UCSD-AML1 (cell line): Measurements from ENCODE around the gene AGPAT3.

Source experiments
- DNase-seq: peaks from one replicate; lab custom pipeline; 2025; ENCODE audit not compliant: unreplicated experiment; lab: John Stamatoyannopoulos, UW

Gene AGPAT3

DNA sequence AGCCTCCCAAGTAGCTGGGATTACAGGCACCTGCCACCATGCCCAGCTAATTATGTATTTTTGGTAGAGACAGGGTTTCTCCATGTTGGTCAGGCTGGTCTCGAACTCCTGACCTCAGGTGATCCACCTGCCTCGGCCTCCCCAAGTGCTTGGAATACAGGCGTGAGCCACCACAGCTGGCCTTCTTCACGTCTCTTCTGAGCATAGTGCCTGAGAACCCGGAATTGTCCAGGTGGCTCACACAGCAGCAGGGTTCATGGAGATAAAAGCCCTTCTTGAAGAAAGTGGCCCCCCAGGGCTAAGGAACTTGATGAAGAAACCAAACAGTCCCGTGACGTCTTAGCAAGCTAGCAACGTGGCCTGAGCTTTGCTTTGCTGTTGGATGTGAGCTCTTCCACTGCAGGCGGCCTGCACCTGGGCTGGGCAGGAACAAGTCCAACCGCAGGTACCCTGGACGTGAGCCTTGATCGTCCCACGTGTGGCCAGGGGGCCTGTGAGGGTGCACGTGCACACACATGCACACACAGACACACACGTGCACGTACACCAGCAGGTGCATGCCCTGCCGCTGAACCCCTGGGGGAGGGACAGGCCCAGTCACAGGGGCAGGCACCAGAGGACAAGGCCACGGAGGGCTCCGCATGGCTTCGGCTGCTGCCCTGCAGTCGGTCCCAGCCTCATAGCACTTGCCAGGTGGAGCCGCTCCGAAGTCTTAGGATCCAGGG is 123.6 kb downstream of the AGPAT3 start:
- DNase-seq, result no peak

DNA sequence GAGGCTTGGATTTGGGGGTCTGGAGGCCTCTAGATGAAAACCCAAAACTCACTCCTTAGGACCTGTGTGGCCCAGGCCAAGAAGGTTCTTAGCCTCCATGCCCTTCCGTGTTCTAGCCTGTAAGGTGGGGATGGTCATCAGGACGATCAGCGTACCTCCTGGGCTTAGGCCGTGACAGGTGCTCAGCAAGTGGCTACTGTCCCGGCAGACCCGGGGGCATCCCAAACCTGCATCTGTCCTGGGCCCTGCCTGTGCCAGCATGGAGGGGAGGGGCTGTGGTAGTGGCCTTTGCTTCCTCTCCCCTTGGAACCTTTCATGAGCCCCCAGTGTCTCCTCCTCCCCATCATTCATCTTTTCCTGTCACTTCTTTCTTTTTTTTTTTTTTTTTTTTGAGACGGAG is 124.4 kb downstream of the AGPAT3 start:
- DNase-seq, result no peak

DNA sequence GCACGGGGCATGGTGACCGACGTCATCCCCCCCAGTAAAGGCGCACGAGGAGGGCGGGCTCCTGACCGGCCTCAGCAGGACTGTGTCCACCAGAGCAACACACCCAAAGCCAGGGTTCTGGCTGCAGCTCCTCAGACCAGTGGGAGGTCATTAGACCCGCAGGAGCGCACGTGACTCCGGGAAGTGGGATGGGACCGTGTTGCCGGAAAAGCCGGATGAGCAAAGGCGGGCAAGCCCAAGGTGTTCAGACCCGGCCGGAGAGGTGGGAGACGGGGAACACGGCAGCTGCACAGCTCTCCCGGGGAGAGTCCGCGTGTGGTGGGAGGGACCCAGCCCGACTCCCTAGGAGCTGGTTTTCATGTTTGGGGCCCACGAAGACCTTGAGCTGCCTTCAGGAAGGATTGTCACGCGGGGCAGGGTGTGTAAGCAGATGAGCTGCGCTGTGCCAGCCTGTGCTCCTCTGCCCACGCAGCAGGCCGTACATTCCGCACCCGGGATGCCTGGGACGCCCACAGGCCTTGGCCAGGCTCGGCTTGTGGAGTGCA is 126.5 kb downstream of the AGPAT3 start:
- no peak for DNase-seq

DNA sequence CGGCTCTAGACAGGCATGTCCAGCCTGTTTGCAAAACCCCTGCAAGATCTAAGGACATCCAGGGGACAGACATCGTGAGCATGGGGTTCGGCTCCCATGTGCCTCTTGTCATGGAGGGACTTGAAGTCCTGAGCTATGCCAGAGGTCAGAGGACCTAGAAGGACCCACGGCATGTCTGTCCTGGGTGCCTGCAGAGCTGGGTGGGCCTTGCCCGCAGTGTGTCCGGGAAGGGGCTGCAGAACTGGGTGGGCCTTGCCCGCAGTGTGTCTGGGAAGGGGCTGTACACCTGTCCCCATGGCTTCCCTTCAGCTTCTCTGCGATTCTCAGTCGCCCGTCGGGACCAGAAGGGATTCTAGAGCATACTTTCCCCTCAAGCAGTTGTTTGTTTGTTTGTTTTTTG is 127.1 kb downstream of the AGPAT3 start:
- DNase-seq, result no peak

DNA sequence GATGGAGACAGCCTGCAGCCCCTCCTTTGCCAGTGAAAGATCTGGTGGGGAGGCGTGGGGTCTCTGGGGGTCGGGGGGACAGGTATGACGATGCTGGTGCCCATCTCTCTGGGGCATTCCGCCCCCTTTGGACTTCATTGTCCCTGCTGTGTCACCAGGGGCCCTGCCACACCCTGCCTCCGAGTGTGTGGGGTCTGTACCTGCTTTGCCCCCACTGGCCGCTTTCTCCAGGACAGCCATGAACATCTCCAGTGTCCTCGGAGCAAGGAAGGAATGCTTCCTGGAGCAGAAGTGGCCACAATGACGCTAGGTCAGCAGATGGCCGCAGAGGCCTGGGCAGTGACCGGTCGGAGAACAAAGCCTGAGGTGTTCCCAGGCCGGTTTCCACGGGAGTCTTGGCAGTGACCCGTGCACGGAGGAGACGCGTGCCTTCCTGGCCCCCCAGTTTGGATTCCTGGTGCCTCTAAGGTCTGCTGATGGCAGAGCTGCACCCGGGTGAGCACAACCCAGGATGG is 128.5 kb downstream of the AGPAT3 start:
- DNase-seq, result no peak

DNA sequence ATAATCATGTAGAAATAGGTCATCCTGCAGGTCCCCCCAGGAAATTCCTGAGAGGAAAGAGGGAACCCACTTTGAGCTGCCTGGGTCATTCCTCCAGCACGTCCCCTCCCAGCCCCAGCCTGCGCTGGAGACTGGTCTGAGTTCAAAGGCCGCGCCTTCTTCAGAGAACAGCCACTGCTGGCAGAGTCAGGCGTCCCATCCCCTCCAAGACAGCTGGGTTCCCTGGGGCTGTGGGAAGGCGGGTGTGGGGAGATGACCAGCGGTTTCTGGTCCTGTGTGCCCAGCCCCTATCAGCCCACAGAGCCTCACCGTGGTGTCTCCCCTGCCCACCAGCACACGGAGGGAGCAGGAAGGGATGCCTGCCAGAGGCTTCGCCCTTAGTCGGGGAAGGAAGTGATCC is 129.1 kb downstream of the AGPAT3 start:
- DNase-seq, result no peak

DNA sequence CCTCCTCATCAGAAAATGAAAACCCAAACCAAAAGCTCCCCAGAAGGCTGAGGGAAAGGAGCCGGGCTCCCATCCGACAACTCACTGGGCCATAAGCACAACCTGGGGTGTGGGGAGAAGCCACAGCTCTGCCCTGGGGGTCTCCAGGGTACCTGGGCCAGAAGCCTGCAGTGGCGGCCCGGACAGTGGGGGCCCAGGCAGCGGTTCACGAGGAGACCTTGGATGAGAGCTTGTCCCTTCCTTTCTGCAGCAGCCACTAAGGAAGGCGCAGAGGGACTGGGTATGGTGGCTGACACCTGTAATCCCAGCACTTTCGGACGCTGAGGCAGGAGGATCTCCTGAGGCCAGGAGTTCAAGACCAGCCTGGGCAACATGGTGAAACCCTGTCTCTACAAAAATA is 129.6 kb downstream of the AGPAT3 start:
- DNase-seq, result no peak

DNA sequence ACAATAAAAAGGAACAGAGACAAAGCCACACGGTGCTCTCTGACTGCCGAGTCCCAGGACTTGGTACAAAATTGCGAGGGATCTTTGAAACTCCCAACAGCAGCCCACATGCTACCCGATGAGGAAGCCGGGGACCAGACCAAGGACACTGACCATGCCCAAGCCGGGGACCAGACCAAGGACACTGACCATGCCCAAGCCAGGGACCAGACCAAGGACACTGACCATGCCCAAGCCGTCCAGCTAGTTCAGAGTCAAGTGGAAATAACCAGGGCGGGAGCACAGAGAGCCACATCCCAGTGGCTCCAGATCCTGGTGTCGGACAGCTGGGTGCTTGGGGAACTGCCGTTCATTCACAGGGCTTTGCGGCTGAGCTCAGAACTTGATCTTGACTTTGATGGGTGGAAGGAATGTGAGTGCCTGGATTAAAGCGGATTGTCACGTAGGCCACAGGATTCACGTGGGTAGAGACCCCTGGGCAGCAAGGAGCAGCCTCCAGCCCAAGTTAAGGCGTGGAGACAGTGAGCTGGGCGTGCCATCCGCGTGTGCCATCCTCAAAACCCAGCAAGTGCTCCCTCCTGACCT is 130.6 kb downstream of the AGPAT3 start:
- DNase-seq, result no peak

DNA sequence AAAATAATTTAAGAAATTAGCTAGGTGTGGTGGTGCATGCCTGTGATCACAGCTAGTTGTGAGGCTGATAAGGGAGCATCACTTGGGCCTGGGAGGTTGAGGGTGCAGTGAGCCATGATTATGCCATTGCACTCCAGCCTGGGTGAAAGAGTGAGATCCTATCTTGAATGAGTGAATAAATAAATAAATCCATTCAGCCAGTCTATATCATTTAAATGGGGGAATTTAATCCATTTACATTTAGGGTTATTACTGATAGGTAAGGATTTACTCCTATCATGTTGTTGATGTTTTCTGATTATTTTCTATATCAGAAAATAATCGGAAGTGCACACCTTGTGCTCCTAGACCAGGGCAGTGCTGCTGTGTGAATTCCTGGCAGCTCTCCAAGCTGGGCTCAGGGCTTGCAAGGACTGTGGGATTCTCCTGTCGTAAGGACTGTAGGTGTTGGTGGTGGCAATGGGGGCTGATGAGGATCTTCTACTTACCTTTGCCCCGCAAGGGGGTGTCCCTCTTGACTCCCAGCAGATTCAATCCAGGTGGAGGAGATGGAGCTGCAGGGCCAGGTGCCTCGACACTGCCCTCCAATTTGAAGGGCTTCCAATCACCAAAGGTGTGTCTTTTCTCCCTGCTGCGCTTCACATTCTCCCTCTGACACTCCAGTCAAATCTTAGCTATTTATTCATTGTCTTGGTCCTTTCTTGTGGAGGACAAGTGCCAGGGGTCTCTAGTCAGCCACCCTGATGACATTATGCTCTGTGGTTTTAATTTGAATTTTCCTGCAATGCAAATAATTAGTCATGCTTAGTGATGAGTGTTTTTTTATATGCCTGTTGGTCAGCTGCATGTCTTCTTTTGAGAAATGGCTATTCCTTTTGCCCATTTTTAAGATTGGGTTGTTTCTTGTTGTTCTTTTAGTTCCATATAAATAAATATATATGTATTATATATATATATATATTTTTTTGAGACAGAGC is 133.0 kb downstream of the AGPAT3 start:
- DNase-seq, result no peak

DNA sequence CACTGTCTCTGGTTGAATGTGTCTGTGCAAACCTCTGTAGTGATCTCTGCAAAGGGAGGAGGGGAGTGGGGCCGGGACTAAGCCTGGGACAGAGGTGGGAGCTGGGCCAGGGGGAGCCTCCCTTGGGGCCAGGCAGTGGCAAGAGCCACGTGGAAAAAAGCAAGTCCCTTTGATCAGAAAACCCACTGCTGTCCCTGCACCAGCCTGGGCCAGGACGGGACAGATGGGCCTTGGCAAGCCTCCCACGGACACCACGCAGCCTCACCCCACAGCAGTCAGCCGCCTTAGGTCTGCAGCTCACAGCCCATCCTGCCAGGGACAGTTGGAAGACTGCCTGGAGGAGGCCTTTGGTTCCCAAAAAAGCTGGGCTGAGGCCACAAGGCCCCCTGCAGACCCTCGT is 135.3 kb downstream of the AGPAT3 start:
- no peak for DNase-seq

DNA sequence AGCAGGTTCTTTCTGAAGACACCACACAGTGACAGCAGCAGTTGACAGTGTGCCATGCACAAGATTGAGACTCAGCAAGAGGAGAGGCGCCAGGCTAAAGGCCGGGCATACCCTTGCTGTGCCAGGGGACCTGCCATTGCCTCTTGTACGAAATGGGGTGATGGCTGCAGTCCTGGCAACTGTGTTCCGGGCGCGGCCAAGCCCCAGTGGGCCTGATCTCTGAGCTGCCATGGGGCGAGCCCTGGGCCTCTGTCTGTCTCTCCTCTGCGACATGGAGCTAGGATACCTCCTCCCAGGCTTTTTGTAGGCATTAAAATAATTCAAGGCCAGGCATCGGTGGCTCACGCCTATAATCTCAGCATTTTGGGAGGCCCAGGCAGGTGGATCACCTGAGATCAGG is 137.5 kb downstream of the AGPAT3 start:
- DNase-seq, result no peak

DNA sequence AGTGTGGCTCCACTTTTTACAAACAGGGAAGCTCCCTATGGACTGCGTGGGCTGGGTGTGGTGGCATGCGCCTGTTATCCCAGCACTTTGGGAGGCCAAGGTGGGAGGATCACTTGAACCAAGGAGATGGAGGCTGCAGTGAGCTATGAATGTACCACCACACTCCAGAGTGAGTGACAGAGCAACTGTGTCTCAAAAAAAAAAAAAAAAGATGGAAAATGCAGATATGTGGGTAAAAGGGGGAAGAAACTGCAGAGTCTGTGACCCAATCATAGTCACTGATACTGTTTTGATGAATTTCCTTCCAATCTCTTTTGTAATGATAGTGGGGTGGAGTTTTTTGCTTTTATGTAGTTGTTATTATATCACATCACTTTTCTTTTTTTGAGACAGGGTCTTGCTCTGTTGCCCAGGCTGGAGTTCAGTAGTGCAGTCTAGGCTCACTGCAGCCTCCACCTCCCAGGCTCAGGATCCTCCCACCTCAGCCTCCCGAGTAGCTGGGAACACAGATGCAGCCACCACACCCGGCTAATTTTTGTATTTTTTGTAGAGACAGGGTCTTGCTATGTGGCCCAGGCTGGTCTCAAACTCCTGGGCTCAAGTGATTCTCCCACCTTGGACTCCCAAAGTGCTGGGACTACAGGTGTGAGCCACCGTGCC is 138.4 kb downstream of the AGPAT3 start:
- DNase-seq, result no peak

DNA sequence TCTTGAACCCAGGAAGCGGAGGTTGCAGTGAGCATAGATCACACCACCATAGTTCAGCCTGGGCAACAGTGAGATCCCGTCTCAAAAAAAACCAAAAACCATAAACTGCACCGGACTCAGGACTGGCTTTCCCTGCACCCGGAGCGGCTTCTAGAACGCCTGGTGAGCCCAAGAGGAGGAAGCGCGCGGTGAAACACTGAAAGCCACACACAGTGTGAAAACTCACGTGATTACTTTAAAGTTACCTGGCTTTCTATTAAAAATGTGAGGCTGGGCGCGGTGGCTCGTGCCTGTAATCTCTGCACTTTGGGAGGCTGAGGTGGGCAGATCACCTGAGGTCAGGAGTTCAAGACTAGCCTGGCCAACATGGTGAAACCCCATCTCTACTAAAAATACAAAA is 140.0 kb downstream of the AGPAT3 start:
- no peak for DNase-seq

DNA sequence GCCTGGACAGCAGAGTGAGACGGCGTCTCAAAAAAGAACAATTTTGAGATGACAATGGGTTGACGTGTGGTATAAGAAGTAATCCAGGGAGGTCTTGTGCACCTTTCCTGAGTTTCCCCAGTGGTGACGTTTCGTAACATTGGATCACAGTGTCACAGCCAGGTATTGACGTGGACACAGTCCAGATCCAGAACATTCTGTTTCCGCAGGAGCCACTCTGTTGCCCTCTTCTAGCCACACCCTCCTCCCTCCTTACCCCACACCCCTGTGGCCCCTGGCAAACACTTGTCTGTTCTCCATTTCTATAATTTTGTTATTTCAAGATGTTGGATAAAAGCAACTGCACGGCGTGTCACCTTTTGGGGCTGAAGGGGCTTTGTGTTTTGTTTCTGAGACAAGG is 140.6 kb downstream of the AGPAT3 start:
- no peak for DNase-seq

DNA sequence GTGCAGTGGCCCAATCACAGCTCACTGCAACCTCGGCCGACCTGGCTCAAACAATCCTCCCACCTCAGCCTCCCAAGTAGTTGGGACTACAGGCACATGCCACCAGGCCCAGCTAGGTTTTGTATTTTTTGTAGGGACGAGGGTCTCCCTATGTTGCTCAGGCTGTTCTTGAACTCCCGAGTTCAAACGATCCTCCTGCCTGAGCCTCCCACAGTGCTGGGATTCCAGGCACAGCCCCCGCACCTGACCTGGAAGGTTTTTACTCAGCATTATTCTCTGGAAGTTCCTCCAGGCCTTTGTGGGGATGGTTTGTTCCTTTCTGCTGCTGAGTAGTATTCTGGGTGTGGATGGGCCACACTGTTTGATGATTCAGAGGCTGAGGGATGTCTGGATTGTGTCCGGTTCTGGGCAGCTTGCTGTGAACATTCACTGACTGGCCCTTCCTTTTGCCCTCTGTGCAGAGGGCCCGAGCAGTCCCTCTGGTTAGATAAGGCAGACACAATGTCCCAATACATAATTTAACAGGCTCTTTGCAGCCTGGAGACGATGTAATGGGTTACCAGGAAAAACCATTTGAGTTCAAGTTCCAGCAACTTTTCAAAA is 141.1 kb downstream of the AGPAT3 start:
- no peak for DNase-seq

DNA sequence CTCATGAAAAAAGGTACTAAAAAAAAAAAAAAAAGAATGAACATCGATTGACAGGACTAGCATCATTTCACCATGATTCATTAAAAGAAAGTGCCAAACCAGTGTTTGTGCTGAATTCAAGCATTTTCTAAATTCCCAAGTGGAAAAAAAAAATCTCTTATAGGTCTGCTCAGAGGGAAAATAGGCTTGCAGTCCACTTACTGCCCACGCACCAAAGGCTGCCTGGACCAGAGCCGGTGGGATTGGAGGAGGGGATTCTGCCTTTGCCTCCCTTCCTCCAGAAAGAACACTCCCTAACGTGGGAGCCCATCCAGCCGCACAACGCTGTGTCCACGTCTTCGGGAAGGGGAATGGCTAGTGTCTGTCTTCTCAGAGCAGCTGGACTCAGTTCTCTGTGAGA is 141.6 kb downstream of the AGPAT3 start:
- no peak for DNase-seq

DNA sequence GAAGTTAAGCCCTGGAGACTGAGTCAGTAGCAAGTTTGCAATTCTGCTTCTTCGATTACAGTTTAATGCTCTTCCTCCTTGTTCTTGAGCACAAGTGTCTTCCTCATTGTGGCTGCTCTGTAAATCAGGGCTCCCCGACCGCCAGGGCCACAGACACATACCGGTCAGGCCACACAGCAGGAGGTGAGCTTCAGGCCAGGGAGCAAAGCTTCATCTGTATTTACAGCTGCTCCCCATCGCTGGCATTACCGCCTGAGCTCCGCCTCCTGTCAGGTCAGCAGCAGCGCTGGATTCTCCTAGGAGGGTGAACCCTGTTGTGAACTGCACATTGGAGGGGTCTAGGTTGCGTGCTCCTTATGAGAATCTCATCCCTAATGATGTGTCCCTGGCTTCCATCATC is 145.4 kb downstream of the AGPAT3 start:
- no peak for DNase-seq

DNA sequence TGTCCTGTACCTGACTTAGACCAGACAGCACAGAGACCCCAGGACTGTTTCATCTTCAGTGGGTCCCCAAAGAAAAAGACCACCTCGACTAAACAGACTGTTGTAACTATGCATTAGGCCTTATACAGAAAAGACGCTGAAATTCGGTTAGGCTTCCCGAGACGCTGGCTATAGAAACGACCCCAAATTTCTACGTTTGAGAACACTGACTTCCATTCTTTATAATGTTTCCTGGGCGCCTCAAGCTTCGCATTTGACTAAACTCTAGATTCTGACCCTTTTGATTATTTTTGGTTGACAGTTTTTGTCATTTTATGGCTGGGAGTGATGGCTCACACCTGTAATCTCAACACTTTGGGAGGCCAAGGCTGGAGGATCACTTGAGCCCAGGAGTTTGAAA is 146.1 kb downstream of the AGPAT3 start:
- no peak for DNase-seq

DNA sequence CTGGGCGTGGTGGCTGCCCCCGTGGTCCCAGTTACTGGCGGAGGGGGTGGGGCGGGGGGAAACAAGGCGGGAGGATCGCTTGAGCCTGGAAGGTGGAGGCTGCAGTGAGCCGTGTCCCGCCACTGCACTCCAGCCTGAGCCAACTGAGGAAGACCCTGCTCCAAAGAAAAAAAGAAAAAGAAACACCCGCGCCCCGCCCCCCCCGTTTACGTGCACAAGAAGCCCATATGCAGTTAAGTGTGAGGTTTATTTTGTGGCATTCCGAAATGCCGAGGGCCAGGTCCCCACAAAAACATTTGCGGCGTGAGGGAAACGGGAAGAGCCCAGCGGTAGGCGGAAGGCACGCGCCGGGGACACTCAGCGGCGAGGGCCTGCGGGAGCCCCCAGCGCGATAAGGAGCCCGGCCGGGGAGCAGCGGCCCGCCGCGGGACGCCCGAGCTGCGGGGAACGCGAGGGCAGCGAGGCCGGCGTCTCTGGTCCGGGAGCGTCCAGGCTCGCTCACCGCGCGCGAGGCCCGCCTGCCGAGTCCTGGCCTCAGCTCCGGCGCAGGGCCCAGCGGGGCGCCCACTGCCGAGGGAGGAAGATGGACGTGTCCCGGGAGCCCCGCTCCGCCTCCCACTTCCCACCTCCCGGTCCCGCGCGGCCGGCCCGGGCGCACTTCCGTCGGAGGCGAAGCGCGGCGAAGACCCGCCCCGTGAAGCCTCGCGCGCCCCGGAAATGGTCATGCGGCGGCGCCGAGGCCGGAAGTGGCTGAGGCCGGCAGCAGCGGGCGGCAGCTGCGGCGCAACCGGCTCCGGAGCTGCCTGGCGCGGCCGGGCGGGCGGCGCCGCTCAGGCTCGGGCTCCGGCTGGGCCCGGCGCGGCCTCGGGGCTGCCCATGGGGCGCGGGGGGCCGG is 146.8 kb downstream of the AGPAT3 start, which contains the start of gene TRAPPC10:
Gene TRAPPC10, plus strand, starts transcription at position 731 of the 895 bp plus-strand sequence. CDS start 185 bp downstream, outside the sequence.
- DNase-seq, result peak; percentile 88
